M059J (cell line): ENCODE results near the gene PGP. TPM values are rescaled to one million over a fixed set of nuclear protein-coding genes. Genes with fewer than 3 reads are reported as not detected.
"Not testable (repeated sequence)": the region's sequence is repeated elsewhere in the genome, so short reads cannot be mapped to it uniquely, and the experiment has no call there.

Source experiments
- DNase-seq: peaks from one replicate; pipeline ENCODE4 v3.0.0-alpha.2; 2012; ENCODE audit warnings: low read depth
- total RNA-seq: library from RNA; depleted of rRNA; stranded (reverse); fragments of >200 nt; shearing (Covaris generic); gene quantifications from 2 replicates; pipeline ENCODE4 v1.2.3, GENCODE V29; 2014; rRNA removed

Gene PGP, protein sequence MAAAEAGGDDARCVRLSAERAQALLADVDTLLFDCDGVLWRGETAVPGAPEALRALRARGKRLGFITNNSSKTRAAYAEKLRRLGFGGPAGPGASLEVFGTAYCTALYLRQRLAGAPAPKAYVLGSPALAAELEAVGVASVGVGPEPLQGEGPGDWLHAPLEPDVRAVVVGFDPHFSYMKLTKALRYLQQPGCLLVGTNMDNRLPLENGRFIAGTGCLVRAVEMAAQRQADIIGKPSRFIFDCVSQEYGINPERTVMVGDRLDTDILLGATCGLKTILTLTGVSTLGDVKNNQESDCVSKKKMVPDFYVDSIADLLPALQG
- 23.9 and 32.7 TPM in 2 replicates for total RNA-seq

DNA sequence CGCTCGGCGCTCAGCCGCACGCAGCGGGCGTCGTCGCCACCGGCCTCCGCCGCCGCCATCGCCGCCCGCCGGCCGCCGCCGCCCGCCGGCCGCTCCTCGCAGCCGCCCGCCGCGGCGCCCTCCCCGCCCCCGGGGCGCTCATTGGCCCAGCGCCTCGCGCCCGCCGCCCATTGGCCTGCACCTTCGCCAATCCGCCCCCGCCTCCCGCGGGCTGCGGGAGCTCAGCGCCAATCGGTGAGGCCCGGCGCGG lies at the start of gene PGP:
PGP (minus strand) TSS at position 122 of the 250 bp plus-strand sequence; CDS start at position 59, 63 bp downstream.
- DNase-seq = no peak

DNA sequence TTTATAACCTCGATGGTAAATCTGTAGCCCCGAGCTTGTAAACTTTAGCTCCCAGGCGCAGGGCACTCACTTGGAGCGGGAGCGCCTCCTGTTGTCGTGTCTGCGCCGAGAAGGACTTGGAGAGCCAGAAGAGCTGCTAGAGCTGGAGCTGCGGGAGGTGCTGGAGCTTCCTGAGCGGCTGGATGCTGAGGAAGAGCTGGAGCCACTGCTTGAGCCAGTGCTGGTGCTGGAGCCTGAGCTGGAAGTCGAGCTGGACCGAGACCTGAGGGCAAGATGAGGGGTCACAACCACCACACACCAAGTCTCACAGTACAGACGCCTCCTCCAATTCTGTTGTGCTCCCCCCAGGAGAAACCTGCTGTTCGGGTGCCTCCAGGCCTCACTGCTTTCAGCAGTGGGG lies 48.4 kb upstream of the PGP start:
- not testable (repeated sequence) for DNase-seq

DNA sequence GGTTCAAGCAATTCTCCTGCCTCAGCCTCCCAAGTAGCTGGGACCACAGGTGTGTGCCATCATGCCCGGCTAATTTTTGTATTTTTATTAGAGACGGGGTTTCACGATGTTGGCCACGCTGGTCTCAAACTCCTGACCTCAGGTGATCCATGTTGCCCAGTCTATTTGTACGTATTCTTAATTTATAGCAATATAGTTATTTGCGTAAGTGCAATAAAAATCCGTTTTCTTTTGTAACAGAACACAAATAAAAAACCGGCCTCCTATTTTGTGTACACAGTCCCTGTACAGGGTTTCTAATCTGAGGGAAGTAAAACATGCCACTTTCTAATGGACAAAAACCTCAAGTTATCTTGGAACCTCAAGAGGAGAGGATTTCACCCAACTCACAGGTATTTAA lies 45.6 kb upstream of the PGP start:
- DNase-seq = no peak

DNA sequence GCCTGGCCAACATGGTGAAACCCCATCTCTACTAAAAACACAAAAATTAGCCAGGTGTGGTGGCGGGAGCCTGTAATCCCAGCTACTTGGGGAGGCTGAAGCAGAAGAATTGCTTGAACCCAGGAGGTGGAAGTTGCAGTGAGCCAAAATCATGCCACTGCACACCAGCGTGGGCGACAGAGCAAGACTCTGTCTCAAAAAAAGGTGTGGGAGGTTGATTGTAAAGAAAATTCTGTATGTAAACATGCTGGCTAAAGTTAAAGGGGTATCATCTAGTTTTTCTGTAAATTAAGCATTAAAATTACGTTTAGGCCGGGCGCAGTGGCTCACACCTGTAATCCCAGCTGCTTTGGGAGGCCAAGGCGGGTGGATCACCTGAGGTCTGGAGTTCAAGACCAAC lies 43.9 kb upstream of the PGP start:
- DNase-seq = not testable (repeated sequence)

DNA sequence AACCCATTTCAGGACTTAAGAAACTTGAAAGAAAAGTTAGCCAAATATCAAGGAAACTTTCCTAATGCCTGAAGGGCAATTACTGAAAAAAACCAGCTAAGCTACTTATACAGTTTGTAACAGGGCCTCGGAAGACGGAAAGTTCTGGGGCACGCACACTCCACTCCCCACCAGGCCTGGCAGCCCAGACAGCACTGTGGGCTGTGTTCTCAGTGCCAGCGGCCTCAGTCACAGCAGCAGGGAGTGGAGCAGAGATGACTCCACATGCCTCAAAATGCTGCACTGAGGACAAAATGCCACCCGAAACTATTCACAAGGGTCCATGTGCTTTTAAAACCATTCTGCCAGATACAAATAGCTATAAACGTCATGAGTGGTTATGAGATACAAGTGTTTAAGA lies 43.1 kb upstream of the PGP start:
- DNase-seq = no peak

DNA sequence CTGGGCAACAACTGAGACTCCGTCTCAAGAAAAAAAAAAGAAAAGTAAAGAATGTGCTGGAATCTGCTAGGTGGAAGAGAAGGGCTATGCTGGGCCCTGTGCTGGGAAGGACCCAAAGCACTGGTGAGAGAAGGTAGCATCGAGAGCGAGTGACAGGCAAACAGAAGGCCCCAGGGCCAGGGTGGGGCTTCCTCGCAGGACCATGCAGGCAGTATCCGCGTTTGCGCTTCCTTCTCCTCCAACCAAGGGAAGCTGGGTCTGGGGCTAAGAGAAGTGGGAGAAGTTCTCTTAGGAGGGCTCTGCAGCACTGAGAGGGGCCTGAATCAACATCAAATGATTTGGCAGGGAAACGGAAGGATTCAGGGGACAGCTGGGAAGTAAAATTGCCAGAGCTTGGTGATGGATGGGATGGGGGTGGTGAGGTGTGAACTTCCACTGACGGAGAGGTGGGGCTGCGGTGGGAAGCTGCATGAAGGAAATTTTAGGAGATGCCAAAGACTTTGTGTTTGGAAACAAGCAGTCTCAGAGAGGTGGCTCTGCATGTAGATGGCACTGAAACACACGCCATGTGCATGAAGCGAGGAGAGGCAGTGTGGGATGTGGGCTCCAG lies 42.0 kb upstream of the PGP start:
- no peak for DNase-seq

DNA sequence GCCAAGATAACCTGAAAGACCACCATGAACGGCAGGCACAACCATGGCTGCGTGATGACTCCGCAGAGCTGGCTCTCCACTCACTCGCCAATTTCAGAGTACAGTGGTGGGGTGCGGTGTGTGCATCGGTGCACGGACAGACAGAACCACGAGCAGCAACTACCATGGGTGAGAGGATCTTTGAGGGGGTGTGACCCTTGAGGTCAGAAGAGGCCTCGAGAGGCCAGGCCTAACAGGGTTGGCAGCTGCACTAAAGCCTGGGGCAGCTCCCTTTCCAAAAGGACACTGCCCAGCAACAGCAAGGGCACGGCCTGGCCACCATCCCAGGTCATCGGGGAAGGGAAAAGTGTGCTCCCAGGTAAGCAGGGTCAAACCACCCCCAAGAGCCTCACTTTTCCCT lies 38.7 kb upstream of the PGP start:
- DNase-seq = no peak

DNA sequence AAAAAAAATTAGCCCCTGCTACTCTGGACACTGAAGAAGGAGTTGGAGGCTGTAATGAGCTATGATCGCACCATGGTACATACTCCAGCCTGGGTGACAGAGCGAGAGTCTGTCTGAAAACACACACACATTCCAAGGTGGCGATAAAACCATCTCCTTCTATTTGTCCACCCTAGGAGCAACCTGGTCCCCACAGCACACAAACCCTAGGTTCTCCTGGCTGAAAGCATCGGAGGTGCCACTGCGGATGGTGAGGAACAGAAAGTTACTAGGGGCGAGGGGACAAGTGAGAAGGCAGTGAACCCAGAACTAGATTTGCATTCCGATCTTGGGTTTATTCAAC lies 38.1 kb upstream of the PGP start:
- DNase-seq = peak; percentile 44

DNA sequence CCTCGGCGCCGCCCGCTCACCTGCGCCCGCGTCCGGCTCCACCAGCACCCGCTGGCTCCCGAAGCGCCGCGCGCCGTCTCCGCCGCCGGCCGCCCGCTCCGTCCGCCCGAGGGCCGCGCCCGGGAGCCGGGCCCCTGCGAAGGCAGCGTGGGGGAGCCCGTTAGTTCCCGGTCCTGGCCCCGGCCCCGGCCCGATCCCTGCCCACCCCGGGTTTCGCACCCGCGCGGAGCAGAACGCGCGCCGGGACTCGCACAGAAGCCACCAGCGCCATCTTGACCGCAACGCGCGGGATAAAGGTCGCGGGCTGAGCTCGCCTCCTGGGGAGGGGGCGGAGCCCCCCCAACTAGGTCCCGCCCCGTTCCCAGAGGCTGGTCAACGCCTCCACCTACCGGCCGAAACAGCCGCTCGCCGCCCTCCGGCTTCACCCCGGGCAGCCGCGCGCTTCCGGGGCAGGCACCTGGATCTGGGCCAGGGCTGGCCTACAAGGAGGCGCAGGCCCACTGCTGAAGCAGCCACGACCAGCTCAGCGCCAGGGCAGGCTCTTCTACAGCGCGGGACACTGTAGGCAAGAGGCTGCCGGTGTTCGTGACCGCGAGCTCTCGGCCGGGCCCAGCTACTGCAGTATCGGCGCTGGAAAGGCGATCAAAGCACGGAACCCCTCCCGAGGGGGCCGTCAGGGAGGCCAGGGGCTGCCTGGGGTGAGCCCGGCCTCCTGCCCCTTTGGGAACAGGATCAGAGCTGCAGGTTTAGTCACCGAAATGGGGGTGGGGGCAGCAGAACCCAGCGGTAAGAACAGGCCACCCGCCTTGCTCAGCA lies 36.9 kb upstream of the PGP start, which contains the start of gene ECI1:
ECI1 (minus strand) TSS at position 292 of the 816 bp plus-strand sequence; CDS start at position 271, 21 bp downstream.
- peak; percentile 93 for DNase-seq

DNA sequence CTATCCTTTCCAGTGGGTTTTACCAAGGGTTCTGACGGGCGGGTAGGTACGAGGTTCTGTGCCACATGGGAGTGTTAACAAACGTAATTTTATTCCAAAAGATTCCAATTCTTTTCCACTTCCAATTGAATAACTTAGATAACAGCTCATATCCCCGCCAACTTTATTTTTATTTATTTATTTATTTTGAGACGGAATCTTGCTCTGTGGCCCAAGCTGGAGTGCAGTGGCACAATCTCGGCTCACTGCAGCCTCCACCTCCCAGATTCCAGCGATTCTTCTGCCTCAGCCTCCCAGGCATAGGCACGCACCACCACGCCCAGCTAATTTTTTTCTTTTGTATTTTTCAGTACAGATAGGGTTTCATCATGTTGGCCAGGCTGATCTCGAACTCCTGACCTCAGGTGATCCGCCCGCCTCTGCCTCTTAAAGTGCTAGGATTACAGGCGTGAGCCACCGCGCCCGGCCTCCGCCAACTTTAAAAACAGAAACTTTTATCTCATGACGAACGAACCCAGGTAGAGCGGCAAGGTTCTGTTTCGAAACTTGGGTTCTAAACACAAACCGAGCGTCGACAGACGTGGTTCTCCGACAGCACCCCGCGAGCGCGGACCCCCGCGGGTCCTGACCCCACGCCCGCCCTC lies 36.1 kb upstream of the PGP start:
- DNase-seq = peak; percentile 55

DNA sequence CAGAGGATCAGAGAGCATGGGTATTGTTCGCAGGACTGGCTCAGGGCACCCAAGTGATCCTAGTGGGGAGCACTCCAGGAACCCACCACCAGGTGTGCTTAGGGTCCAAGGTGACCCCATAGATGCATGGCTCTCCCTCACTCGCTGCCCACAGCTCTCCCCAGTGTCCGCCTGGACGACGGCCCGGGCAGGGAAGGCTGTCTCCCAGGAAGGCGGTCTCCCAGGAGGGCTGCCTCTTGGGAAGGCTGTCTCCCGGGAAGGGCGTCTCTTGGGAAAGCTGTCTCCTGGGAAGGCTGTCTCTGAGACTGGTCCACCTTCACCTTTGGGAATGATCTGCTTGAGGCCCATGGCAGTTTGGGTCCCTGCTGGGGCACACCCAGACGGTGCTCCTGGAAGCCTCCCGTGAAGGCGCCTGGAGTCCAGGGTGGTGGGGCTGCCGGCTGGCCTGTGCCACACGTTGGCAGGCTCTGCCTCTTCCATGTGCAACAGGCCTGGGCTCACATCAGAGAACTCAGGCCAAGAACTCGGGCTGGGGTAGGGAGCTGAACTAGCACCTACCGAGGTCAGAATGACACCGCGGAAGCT lies 31.8 kb upstream of the PGP start:
- DNase-seq = no peak

DNA sequence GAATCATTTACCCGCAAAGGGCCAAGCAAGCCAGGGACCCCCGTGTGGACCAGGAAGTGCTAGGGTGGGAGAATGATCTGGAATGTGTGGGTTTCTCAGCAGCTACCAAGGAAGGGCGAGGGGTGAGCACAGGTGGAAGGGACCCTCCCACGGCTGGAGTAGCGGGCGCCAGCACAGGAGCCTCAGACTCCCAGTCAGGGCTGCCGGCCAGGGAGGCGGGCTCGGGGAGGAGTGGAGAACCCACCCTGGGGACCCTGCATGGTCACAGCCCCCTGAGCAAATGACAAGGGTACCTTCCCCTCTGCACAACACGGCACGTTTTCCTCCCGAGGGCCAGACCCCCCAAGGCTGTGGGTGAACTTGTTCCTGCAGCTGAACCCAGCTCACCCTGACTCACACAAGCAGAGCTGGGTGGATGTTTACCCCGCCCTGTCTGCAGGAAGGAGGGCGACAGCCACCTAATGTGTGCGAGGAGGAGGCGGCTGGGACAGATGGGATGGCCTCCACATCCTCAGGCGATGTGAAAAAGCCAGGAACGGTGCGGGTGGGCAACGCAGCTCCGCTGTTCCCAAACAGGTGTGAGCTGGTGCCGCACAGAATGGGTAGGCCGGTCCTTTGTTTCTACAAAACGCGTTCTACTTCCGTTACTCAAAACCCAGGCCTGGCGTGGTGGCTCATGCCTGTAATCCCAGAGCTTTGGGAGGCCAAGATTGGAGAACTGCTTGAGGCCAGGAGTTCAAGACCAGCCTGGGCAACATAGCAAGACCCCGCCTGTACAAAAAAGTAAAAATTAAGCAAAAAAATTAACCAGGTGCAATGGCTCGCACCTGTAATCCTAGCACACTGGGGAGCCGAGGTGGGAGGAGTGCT lies 30.5 kb upstream of the PGP start:
- DNase-seq = no peak

DNA sequence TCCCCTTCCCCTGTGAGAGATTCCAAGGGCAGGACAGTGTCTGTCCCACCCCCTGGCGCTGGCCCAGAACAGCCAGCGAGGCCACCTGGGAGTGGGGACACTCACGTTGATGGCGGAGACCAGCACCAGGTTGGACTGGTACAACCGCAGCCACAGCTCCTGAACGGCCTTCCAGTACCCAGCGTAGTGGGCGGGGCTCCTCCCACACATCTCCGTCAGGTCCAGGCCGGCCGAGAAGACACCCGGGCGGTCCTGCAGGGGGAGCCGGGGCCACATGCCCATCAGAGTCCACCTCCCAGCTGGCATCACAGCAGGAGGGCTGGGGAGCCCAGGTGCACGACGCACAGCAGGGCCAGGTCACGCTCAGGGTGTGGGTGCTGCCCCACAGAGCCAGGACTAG lies 29.7 kb upstream of the PGP start:
- no peak for DNase-seq

DNA sequence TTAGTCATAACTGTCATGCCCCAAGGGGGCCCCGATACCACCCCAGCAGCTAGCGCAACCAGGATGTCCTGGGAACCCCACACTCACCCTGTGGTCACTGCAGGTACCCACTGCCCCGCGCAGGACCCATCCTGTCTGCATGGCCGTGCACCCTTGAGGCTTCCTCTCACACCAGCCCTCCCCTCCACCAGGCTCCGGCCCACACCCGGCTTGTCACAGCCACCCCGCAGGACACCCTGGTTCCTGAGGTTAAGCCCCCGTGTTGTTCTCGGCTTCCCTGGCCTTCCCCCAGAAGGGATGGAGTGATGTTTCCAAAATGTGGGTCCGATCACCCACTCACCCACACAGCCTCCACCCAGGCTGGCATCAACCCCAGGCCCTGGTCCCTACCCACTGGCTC lies 29.1 kb upstream of the PGP start:
- DNase-seq = no peak

DNA sequence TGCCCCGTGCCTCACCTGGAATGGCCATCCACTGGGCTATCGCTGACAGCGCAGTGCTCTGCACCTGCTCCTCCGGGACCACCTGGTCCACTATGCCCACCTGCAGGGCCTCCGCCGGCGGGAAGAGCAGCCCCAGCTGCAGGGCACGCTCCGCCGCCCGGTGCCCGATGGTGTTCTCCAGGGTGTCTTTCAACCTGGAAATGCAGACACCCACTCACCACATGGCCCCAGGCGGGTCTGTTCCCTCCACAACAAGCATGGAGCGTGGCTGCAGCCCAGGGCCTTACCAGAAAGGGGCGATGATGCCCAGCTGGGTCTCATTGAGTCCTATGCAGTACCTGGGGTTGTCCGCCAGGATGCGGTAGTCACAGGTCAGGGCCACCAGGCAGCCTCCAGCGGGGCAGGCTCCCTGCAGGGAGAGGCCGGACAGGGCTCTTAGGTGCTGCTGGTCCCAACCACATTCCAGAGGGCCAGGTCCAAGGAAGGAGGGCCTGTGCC lies 28.4 kb upstream of the PGP start:
- DNase-seq = no peak

DNA sequence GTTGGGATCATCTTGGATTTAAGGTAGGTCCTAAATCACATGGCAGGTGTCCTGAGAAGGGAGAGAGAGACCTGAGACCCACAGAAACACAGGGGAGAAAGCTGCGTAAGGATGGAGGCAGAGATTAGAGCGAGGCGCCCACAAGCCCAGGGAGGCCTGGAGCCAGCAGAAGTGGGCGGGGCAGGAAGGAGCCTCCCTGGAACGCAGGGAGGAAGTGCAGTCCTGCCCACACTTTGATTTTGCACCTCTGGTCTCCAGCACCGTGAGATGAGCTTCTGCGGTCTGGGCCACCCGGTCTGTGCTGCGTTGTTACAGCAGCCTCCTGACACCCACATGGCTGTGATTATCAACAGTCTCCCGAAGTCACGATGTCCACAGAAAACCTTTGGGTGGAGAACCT lies 28.0 kb upstream of the PGP start:
- DNase-seq = no peak

DNA sequence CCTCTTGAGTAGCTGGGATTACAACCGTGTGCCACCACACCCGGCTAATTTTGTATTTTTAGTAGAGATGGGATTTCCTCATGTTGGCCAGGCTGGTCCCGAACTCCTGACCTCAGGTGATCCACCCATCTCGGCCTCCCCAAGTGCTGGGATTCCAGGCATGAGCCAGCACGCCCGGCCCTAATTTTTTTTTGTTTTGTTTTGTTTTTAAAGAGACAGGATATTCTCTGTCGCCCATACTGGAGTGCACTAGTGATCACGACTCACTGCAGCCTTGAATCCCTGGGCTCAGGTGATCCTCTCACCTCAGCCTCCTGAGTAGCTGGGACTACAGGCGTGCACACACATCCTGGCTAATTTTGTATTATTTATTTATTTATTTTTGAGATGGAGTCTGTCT lies 25.7 kb upstream of the PGP start:
- not testable (repeated sequence) for DNase-seq

DNA sequence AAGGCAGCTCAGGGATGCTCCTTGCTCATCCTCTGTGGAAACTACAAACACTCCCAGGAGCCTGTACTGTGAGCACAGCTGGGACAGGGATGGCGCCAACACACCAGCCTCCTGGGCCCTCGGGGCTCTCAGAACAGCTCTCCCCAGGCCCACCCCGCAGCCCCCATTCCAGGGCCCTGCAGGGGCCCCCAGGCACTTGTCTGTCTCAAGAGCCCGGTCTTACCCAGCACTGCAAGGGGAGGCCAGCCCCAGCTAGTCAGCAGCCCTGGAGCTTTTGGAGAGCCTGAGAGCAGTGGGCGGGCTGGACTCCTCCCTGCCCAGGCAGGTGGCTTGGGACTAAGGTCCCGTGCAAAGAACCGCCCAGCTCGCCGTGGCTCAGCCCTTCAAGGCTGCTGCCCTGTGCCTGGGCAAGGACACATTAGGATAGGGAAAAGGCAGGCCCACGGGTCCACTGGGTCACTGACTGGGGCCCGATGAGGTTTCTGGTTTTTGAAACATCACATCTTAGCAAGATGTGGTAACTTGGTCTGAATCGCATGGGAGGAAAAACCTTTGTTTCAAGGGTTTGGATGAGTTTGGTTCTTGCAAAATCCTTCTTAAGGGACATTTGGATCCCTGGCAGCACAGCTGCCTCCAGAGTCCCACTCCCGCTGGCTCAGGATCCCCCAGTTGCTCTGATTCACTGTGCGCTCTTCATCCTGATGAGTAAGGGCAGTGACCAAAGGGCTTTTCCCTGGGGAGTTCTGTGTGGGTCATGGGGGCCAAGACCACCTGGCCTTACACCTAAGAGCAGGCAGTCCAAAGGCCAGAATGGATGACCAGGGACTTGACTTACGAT lies 24.4 kb upstream of the PGP start:
- no peak for DNase-seq

DNA sequence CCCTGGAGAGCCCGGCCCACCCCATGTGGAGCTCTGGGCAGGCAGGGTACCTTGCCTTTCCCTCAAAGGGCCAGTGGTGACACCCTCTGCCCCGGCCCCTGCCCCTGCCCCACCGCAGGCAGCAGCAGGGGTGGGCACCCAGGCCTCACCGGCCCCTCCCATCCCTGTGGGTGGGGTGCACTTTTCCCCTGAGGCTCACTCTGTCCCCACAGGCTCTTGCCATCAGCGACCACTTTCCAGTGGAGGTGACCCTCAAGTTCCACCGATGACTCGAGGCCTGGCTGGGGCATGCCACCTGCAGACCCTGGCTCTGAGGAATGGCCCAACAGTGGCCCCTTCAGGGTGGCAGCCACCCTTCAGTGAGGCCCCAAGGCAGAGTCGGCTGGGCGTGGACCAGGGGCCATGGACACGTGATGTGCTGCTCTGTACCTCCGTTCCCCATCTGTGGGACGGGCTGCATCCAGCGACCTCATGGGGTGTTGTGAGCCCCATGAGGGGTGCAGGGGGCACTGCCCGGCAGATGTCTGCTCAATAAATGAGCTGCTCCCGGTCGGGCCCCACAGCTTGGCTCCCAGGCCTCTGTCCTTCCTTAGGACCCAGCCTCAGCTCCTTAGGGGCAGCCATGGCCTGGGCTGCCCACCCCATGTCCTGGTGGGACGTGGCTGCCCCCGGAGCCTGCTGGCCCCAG lies 23.7 kb upstream of the PGP start:
- DNase-seq = no peak
